ENCODE data around the gene FGFRL1.

DNA sequence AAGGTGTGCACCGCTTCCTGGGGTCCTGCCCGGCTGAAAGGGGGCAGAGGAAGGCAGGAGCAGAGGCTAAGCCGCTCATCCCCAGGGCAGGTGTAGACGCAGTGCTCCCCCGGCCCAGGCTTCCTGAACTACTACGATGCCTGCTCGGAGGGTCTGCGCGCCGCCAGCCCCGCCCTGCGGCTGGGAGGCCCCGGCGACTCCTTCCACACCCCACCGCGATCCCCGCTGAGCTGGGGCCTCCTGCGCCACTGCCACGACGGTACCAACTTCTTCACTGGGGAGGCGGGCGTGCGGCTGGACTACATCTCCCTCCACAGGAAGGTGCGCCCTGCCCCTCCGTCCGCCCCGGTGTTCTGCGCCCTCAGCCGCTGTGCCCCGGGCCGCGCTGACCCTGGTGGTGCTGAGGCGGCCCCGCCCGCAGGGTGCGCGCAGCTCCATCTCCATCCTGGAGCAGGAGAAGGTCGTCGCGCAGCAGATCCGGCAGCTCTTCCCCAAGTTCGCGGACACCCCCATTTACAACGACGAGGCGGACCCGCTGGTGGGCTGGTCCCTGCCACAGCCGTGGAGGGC, 9.8 kb upstream of the FGFRL1 start:
- TF ChIP-seq, protein P1, sequence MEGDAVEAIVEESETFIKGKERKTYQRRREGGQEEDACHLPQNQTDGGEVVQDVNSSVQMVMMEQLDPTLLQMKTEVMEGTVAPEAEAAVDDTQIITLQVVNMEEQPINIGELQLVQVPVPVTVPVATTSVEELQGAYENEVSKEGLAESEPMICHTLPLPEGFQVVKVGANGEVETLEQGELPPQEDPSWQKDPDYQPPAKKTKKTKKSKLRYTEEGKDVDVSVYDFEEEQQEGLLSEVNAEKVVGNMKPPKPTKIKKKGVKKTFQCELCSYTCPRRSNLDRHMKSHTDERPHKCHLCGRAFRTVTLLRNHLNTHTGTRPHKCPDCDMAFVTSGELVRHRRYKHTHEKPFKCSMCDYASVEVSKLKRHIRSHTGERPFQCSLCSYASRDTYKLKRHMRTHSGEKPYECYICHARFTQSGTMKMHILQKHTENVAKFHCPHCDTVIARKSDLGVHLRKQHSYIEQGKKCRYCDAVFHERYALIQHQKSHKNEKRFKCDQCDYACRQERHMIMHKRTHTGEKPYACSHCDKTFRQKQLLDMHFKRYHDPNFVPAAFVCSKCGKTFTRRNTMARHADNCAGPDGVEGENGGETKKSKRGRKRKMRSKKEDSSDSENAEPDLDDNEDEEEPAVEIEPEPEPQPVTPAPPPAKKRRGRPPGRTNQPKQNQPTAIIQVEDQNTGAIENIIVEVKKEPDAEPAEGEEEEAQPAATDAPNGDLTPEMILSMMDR (IDR thresholded peaks at IDR 0.05) = no peak
- TF ChIP-seq EP300 (IDR thresholded peaks at IDR 0.05) = no peak
- no peak for TF ChIP-seq POLR2A (IDR thresholded peaks at IDR 0.05)
